COLO668 (cell line): ENCODE data around the gene HVCN1.

Experiments
- DNase-seq: peaks from one replicate; lab custom pipeline; 2025; ENCODE audit not compliant: unreplicated experiment; lab: John Stamatoyannopoulos, UW

Gene HVCN1

DNA sequence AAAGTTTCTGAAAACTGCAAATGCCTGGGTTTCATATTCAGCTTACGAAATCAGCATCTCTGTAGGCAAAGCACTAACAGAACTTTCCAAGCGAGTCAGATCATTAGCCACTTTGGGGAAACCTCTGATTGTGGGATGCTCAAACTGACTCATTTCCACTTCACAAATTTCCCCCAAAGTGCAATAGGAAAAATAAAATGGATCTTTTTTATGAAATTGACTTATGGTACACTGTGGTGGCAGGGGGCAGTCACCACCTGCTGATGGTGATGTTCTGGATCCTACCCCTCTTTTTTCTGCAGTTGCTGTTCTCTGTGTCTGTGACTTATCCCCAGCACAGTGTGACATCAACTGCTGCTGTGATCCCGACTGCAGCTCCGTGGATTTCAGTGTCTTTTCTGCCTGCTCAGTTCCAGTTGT, 69.4 kb downstream of the HVCN1 start:
- DNase-seq: no peak

- no peak for DNase-seq
Observed at GRCh38 chr12:110616471-110617115, 72.3 kb downstream of the HVCN1 start.

DNA sequence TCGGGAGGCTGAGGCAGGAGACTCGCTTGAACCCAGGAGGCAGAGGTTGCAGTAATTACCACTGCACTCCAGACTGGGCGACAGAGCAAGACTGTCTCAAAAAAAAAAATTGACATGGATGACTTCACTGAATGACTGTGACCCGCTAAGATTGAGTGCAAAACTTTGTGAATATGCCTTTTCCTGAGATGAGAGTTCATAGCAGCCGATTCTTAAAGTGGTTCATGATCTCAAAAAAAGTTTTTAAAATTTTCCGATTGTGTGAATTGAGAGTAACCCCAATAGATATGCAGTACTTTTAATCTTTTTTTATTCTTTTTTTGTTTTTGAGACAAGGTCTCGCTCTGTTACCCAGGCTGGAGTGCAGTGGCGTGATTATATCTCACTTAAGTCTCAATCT, 73.7 kb downstream of the HVCN1 start:
- no peak for DNase-seq

DNA sequence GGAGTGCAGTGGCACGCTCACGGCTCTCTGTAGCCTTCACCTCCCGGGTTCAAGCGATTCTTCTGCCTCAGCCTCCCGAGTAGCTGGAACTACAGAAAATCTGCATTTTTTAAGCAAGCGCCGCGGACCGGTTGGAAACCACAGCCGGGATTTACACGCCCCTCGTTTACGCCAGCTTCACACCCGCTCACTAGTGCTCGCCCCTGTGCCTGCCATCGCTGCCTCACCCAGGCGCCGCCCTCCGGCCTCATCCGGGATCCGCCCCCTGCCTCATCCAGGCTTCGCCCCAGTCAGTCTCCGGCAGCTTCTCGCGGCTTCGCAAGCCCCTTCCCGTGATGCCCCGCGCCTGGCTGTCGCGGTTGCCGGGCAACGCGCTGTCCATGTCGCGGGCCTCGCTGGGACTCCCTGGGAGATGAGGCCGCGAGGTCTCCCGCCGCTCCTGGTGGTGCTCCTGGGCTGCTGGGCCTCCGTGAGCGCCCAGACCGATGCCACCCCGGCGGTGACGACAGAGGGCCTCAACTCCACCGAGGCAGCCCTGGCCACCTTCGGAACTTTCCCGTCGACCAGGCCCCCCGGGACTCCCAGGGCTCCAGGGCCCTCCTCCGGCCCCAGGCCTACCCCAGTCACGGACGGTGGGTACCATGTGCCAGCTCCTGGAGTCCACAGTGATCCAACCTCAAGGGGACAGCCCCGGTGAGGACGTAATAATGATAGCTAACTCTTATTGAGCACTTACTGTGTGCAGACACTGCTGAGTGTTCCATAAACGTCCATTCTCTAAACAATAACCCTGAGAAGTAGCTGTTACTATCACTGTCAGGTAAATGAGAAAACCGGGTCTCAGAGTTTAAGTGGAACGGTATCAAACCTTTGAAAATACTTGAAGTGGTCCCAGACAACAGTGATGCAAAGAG, 74.9 kb downstream of the HVCN1 start, which contains the start of gene TCTN1:
Gene TCTN1 (plus strand): TSS at position 359 of the 914 bp plus-strand sequence. CDS start 54 bp downstream, at position 413.
- DNase-seq: peak; percentile 98

DNA sequence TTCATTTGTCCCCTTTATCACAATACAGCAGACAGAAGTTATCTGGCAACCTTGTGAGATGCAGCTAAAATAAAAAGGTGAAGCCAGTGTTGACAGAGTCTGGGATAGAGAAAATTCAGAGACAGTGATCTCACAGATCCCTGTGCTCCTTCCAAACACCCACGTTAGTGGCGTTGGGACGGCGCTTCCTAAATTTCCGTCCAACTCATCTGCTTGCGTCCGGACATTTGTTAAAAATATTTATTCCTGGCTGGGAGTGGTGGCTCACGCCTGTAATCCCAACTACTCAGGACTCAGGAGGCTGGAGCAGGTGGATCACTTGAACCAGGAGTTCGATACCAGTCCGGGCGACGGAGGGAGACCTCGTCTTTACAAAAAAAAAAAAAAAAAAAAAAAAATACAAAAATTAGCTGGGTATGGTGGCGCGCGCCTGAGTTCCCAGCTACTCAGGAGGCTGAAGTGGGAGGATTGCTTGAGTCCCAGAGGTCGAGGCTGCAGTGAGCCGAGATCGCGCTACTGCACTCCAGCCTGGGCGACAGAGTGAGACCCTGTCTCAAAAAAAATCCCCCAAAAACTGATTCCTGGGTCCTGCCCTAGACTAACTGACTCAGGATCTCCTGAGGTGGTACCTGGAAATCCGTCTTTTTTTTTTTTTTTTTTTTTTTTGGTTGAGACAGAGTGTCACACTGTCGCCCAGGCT, 75.7 kb downstream of the HVCN1 start:
- DNase-seq: no peak

GRCh38 chr12:110606253-110606611, 82.7 kb downstream of the HVCN1 start:
- DNase-seq: no peak

DNA sequence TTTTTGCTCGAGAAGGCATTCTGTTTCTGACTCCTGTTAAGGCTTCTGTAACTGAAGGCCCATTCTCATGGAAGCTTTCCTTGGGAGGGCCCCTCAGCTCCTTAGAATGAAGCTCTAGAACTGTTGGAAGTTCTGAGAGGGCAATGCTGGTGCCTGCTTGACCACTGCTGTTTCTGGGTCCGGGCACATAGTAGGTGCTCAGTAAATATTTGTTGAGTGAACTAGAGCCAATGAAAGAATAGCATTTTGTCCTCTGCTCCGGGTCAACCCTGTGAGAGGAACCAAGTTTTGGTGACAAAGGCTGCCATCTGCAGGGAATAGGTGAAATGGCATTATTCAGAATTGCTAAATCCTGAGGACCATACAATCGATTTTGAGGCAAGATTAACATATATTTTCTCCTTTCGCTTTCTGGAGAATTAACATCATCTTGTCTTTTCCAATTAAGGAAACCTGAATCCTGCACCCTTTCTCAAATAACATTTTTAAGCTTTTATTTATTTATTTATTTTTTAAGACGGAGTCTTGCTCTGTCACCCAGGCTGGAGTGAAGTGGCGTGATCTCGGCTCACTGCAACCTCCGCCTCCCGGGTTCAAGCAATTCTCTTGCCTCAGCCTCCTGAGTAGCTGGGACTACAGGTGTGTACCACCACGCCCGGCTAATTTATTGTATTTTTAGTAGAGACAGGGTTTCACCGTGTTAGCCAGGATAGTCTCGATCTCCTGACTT, 86.7 kb downstream of the HVCN1 start:
- DNase-seq: peak; percentile 30

- DNase-seq: no peak
Observed at GRCh38 chr12:110600254-110600653, 88.7 kb downstream of the HVCN1 start.

DNA sequence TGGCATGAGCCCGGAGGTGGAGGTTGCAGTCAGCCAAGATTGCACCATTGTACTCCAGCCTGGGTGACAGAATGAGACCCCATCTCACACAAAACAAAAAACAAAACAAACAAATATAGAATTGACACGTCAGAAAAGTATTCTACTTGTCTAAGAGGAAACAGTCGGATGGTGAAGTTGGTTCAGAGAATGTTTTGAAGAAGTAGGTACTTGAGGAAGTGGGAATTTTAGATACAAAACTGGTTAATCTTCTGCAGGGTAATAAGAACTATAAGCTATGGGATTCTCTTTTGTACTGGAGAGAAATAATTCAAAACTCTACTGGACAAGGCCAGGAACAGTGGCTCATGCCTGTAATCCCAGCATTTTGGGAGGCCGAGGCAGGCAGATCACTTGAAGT, 89.6 kb downstream of the HVCN1 start:
- no peak for DNase-seq
